Neural crest cell (in vitro differentiated cells): ENCODE results near the gene POLR3E. TPM values are rescaled to one million over a fixed set of nuclear protein-coding genes. Genes with fewer than 3 reads are reported as not detected.

Source experiments
- DNase-seq: peaks from one replicate; pipeline ENCODE4 v3.0.0; 2021; ENCODE audit warnings: low read depth, mixed read lengths, low spot score
- H3K27ac Mint-ChIP-seq: one replicate; pipeline ENCODE4 v1.8.0; 2021; ENCODE audit warnings: mild to moderate bottlenecking, mixed read lengths; ENCODE audit not compliant: unreplicated experiment
- H3K27me3 Mint-ChIP-seq: 2 replicates; pipeline ENCODE4 v1.8.0; 2021; ENCODE audit warnings: low read depth, mild to moderate bottlenecking, mixed read lengths
- H3K36me3 Mint-ChIP-seq: 2 replicates; pipeline ENCODE4 v1.8.0; 2021; ENCODE audit warnings: low read depth, mild to moderate bottlenecking, mixed read lengths
- H3K4me1 Mint-ChIP-seq: 2 replicates; pipeline ENCODE4 v1.8.0; 2021; ENCODE audit warnings: mixed read lengths
- H3K4me3 Mint-ChIP-seq: one replicate; pipeline ENCODE4 v1.8.0; 2021; ENCODE audit warnings: mild to moderate bottlenecking, mixed read lengths
- H3K9me3 Mint-ChIP-seq: 2 replicates; pipeline ENCODE4 v1.8.0; 2021; ENCODE audit warnings: mixed read lengths
- total RNA-seq: library from RNA; stranded (reverse); gene quantifications from 2 replicates; pipeline ENCODE4 v1.2.1, GENCODE V29; 2021
- TF ChIP-seq, protein P1 (sequence below): fragments of 200-600 bp; sonication (generic); conservative IDR thresholded peaks from 2 replicates; pipeline ENCODE4 v1.5.0; 2021; ENCODE audit warnings: antibody characterized with exemption, mild to moderate bottlenecking

The POLR3E gene
- total RNA-seq, 1 donor from 2014 or later, result 73.5 TPM

DNA sequence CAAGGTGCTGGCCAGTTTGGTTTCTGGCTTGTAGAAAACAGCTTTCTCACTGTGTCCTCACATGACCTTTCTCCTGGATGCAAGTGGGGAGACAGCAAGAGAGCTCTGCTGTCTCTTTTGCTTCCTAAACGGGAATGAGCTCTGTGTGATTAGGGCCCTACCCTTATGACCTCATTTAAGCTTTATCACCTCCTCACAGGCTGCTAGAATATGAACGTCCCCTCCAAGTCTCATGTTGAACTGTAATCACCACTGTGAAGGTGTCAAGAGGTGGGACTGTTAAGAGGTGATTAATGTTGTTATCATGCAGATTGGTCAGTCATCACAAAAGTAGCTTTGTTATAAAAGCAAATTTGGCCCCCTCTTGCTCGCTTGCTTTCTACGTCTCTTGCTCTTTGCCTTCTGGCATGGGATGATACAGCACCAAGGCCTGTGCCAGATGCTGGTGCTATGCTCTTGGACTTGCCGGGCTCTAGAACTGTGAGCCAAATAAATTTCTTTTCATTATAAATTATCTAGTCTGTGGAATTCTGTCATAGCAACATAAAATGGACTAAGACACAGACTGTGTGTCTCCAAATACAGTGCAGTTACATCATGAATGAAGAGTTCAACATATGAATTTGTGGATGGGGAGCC is 14.8 kb upstream of the POLR3E start:
- TF ChIP-seq, protein P1, sequence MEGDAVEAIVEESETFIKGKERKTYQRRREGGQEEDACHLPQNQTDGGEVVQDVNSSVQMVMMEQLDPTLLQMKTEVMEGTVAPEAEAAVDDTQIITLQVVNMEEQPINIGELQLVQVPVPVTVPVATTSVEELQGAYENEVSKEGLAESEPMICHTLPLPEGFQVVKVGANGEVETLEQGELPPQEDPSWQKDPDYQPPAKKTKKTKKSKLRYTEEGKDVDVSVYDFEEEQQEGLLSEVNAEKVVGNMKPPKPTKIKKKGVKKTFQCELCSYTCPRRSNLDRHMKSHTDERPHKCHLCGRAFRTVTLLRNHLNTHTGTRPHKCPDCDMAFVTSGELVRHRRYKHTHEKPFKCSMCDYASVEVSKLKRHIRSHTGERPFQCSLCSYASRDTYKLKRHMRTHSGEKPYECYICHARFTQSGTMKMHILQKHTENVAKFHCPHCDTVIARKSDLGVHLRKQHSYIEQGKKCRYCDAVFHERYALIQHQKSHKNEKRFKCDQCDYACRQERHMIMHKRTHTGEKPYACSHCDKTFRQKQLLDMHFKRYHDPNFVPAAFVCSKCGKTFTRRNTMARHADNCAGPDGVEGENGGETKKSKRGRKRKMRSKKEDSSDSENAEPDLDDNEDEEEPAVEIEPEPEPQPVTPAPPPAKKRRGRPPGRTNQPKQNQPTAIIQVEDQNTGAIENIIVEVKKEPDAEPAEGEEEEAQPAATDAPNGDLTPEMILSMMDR, result no peak
- Mint-ChIP-seq H3K27me3 (no peaks in the 10 kb centered on the region), H3K9me3 (no peaks in the 10 kb centered on the region), H3K27ac (no peak overlapping the region), H3K4me3 (no peak overlapping the region), H3K36me3 (peaks cover 10% of the 10 kb centered on the region), H3K4me1 (peaks cover 14% of the 10 kb centered on the region)
- no peak for DNase-seq

DNA sequence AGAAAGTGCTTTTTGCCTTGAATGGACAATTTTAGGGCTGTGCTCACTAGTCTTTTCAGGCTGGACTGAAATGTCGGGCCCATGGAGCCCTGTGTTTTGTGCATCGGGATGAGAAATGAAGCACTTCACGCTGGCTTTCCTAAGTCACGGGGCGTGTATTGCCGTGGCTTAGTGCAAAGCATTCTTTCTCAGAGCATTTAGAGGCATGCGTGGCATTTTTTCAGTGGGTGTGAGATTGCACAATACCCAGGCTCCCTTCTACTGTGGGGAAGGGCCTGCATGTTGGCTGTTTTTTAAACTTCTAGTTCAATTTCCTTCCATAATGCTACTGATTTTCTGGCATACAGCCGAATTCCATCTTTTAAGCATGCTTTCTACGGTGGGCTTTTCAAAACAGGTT is 12.6 kb upstream of the POLR3E start:
- Mint-ChIP-seq H3K4me1 (peaks cover 18% of the 10 kb centered on the region), H3K27ac (no peak overlapping the region), H3K9me3 (no peaks in the 10 kb centered on the region), H3K36me3 (peaks cover 10% of the 10 kb centered on the region), H3K27me3 (no peaks in the 10 kb centered on the region), H3K4me3 (no peak overlapping the region)
- TF ChIP-seq, protein P1, result no peak
- no peak for DNase-seq

DNA sequence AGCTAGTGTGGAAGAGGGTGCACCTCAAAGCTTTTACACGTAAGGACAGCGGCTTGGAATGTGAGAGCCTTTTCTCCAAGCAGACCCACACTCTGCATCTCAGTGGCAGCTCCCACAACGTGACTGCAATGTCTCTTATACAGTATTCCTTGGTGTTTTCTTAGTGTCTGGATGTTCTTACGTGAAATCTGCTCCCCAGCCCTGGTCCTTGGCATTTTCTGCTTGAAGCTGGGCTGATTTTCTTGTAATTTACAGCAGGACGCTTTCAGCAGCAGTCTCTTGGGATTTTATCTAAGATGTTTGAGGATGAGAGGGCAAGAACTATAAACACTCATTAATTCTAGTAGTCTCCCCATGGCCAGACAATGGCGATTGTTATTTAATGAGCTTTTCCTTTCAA is 12.1 kb upstream of the POLR3E start:
- TF ChIP-seq, protein P1, result no peak
- Mint-ChIP-seq H3K4me3 (no peak overlapping the region), H3K9me3 (no peaks in the 10 kb centered on the region), H3K27ac (no peak overlapping the region), H3K27me3 (no peaks in the 10 kb centered on the region), H3K36me3 (peaks cover 10% of the 10 kb centered on the region), H3K4me1 (peaks cover 18% of the 10 kb centered on the region)
- no peak for DNase-seq

DNA sequence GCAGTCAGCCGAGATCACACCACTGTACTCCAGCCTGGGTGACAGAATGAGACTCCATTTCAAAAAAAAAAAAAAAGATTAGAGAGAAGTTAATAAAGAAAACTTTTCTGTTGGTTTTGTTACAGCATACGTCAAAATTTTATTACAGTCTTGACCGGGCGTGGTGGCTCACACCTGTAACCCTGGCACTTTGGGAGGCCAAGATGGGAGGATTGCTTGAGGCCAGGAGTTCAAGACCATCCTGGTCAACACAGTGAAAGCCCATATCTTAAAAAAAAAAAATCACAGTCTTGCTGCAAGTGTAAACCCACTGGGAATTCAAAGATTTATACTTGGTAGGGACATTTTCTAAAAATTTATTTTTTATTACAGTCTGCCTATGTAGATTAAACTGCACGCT is 6.2 kb upstream of the POLR3E start:
- H3K27me3 Mint-ChIP-seq, result peaks cover under 1% of the 10 kb centered on the region
- no peak overlapping the region for H3K27ac Mint-ChIP-seq
- no peaks in the 10 kb centered on the region for H3K36me3 Mint-ChIP-seq
- no peaks in the 10 kb centered on the region for H3K9me3 Mint-ChIP-seq
- TF ChIP-seq, protein P1, result no peak
- H3K4me3 Mint-ChIP-seq, result no peak overlapping the region
- no peak for DNase-seq
- peaks cover 21% of the 10 kb centered on the region for H3K4me1 Mint-ChIP-seq

DNA sequence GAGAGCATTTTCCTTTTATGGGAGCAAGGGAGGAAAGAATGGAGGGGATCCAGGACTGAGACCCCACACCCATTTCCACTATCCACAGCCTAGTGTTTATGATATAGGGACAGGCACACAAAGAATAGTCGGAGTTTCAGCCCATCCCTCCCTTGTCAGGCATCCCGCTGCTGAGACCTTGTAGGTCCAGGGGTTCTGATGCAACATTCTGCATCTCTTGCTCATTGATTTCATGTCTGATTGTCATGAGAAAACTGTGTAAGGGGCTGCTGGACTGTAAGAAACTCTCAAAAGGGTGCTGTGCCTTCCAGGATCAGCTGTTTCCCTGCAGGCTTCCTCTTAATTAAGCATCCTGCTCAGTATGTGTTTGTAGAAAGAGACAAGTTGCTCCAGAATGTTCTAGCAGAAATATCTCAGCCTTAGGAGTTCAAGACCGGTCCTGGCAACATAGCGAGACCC is 5.3 kb upstream of the POLR3E start:
- no peak for DNase-seq
- H3K27ac Mint-ChIP-seq, result peak overlapping the region; percentile 72
- H3K9me3 Mint-ChIP-seq, result no peaks in the 10 kb centered on the region
- peaks cover 7% of the 10 kb centered on the region for H3K27me3 Mint-ChIP-seq
- TF ChIP-seq, protein P1, result no peak
- peaks cover 1% of the 10 kb centered on the region for H3K36me3 Mint-ChIP-seq
- H3K4me1 Mint-ChIP-seq, result peaks cover 20% of the 10 kb centered on the region
- peak overlapping the region; percentile 50 for H3K4me3 Mint-ChIP-seq
